Activated T-cell treated with anti-CD3 and anti-CD28 coated beads, Interleukin-2, amount 50 U/mL, for 24 hours (primary cell): Measurements from ENCODE around the gene BLOC1S1.

Experiments used
- DNase-seq: peaks from one replicate; pipeline ENCODE4 v3.0.0-alpha.2; 2020
- H3K27ac Mint-ChIP-seq: 2 replicates; pipeline ENCODE4 v1.8.0; 2020; ENCODE audit warnings: mild to moderate bottlenecking, mixed read lengths
- H3K27me3 Mint-ChIP-seq: 2 replicates; pipeline ENCODE4 v1.8.0; 2020; ENCODE audit warnings: mixed read lengths
- H3K36me3 Mint-ChIP-seq: 2 replicates; pipeline ENCODE4 v1.8.0; 2020; ENCODE audit warnings: low read depth, mixed read lengths
- H3K4me1 Mint-ChIP-seq: 2 replicates; pipeline ENCODE4 v1.8.0; 2020; ENCODE audit warnings: low read depth, mixed read lengths
- H3K4me3 Mint-ChIP-seq: 2 replicates; pipeline ENCODE4 v1.8.0; 2020; ENCODE audit warnings: mild to moderate bottlenecking, moderate library complexity, mixed read lengths
- H3K9me3 Mint-ChIP-seq: 2 replicates; pipeline ENCODE4 v1.8.0; 2020; ENCODE audit warnings: mixed read lengths

Gene BLOC1S1

GRCh38 chr12:55715833-55716581 lies at the start of gene BLOC1S1:
TSS of gene BLOC1S1 (plus strand) at chr12:55716046. CDS start at chr12:55716052, 6 bp downstream.
- Mint-ChIP-seq H3K9me3 (no peaks in the 10 kb centered on the region), H3K4me3 (peak within 1 kb of the TSS; percentile 91), H3K36me3 (peaks cover 40% of the 10 kb centered on the region), H3K27ac (peak within 1 kb of the TSS; percentile 97), H3K4me1 (peaks cover 44% of the 10 kb centered on the region), H3K27me3 (no peaks in the 10 kb centered on the region)
- peak; percentile 95 for DNase-seq

GRCh38 chr12:55666508-55666907 lies 49.3 kb upstream of the BLOC1S1 start:
- no peak overlapping the region for H3K4me3 Mint-ChIP-seq
- no peak for DNase-seq
- no peaks in the 10 kb centered on the region for H3K36me3 Mint-ChIP-seq
- peaks cover 3% of the 10 kb centered on the region for H3K27me3 Mint-ChIP-seq
- H3K4me1 Mint-ChIP-seq = no peaks in the 10 kb centered on the region
- H3K27ac Mint-ChIP-seq = no peak overlapping the region
- no peaks in the 10 kb centered on the region for H3K9me3 Mint-ChIP-seq

- Mint-ChIP-seq H3K36me3 (no peaks in the 10 kb centered on the region), H3K4me1 (no peaks in the 10 kb centered on the region), H3K4me3 (no peak overlapping the region), H3K27ac (no peak overlapping the region), H3K9me3 (no peaks in the 10 kb centered on the region), H3K27me3 (peaks cover 3% of the 10 kb centered on the region)
- no peak for DNase-seq
These were observed 45.6 kb upstream of the BLOC1S1 start for GRCh38 chr12:55670276-55670675.

- no peak for DNase-seq
- Mint-ChIP-seq H3K27ac (no peak overlapping the region), H3K4me3 (no peak overlapping the region), H3K9me3 (no peaks in the 10 kb centered on the region), H3K27me3 (peaks cover 3% of the 10 kb centered on the region), H3K4me1 (no peaks in the 10 kb centered on the region), H3K36me3 (no peaks in the 10 kb centered on the region)
These were observed 44.1 kb upstream of the BLOC1S1 start for GRCh38 chr12:55671746-55672145.

- Mint-ChIP-seq H3K27ac (no peak overlapping the region), H3K9me3 (no peaks in the 10 kb centered on the region), H3K27me3 (peaks cover under 1% of the 10 kb centered on the region), H3K4me3 (no peak overlapping the region), H3K4me1 (no peaks in the 10 kb centered on the region), H3K36me3 (no peaks in the 10 kb centered on the region)
- DNase-seq = no peak
These were observed 42.2 kb upstream of the BLOC1S1 start for GRCh38 chr12:55673638-55674037.

- Mint-ChIP-seq H3K36me3 (no peaks in the 10 kb centered on the region), H3K4me3 (no peak overlapping the region), H3K9me3 (no peaks in the 10 kb centered on the region)
These were observed 40.2 kb upstream of the BLOC1S1 start for GRCh38 chr12:55675666-55676065.

GRCh38 chr12:55676707-55677106 lies 39.1 kb upstream of the BLOC1S1 start:
- Mint-ChIP-seq H3K27ac (no peak overlapping the region), H3K27me3 (peaks cover 25% of the 10 kb centered on the region), H3K4me3 (no peak overlapping the region), H3K4me1 (peaks cover 10% of the 10 kb centered on the region), H3K9me3 (no peaks in the 10 kb centered on the region), H3K36me3 (no peaks in the 10 kb centered on the region)
- DNase-seq = no peak

More at GRCh38 chr12:55675666-55676065, 40.2 kb upstream of the BLOC1S1 start:
- Mint-ChIP-seq H3K4me1 (no peaks in the 10 kb centered on the region), H3K27ac (no peak overlapping the region), H3K27me3 (peaks cover 14% of the 10 kb centered on the region)
- no peak for DNase-seq

GRCh38 chr12:55679691-55680090 lies 36.2 kb upstream of the BLOC1S1 start:
- Mint-ChIP-seq H3K27me3 (peaks cover 38% of the 10 kb centered on the region), H3K36me3 (no peaks in the 10 kb centered on the region), H3K27ac (no peak overlapping the region), H3K4me1 (peaks cover 11% of the 10 kb centered on the region), H3K9me3 (no peaks in the 10 kb centered on the region), H3K4me3 (no peak overlapping the region)
- no peak for DNase-seq

- H3K4me3 Mint-ChIP-seq = no peak overlapping the region
- no peaks in the 10 kb centered on the region for H3K36me3 Mint-ChIP-seq
- peaks cover 38% of the 10 kb centered on the region for H3K27me3 Mint-ChIP-seq
- H3K27ac Mint-ChIP-seq = no peak overlapping the region
- peaks cover 11% of the 10 kb centered on the region for H3K4me1 Mint-ChIP-seq
- DNase-seq = no peak
- no peaks in the 10 kb centered on the region for H3K9me3 Mint-ChIP-seq
These were observed 34.4 kb upstream of the BLOC1S1 start for GRCh38 chr12:55681142-55682077.

GRCh38 chr12:55682087-55682796 lies 33.6 kb upstream of the BLOC1S1 start:
- H3K9me3 Mint-ChIP-seq = no peaks in the 10 kb centered on the region
- no peaks in the 10 kb centered on the region for H3K36me3 Mint-ChIP-seq
- H3K4me1 Mint-ChIP-seq = peaks cover 15% of the 10 kb centered on the region
- no peak for DNase-seq
- H3K27ac Mint-ChIP-seq = no peak overlapping the region
- peaks cover 38% of the 10 kb centered on the region for H3K27me3 Mint-ChIP-seq
- no peak overlapping the region for H3K4me3 Mint-ChIP-seq

GRCh38 chr12:55683676-55684075 lies 32.2 kb upstream of the BLOC1S1 start:
- peaks cover 20% of the 10 kb centered on the region for H3K4me1 Mint-ChIP-seq
- no peaks in the 10 kb centered on the region for H3K9me3 Mint-ChIP-seq
- no peak overlapping the region for H3K27ac Mint-ChIP-seq
- no peak overlapping the region for H3K4me3 Mint-ChIP-seq
- H3K27me3 Mint-ChIP-seq = peaks cover 37% of the 10 kb centered on the region
- no peak for DNase-seq
- no peaks in the 10 kb centered on the region for H3K36me3 Mint-ChIP-seq

- DNase-seq = no peak
- no peak overlapping the region for H3K4me3 Mint-ChIP-seq
- peaks cover 20% of the 10 kb centered on the region for H3K4me1 Mint-ChIP-seq
- H3K36me3 Mint-ChIP-seq = no peaks in the 10 kb centered on the region
- peaks cover 26% of the 10 kb centered on the region for H3K27me3 Mint-ChIP-seq
- H3K9me3 Mint-ChIP-seq = no peaks in the 10 kb centered on the region
- H3K27ac Mint-ChIP-seq = no peak overlapping the region
These were observed 31.0 kb upstream of the BLOC1S1 start for GRCh38 chr12:55684761-55685370.

GRCh38 chr12:55685671-55686070 lies 30.2 kb upstream of the BLOC1S1 start:
- H3K27ac Mint-ChIP-seq = no peak overlapping the region
- no peak for DNase-seq
- peaks cover 23% of the 10 kb centered on the region for H3K27me3 Mint-ChIP-seq
- no peak overlapping the region for H3K4me3 Mint-ChIP-seq
- no peaks in the 10 kb centered on the region for H3K9me3 Mint-ChIP-seq
- H3K4me1 Mint-ChIP-seq = peaks cover 20% of the 10 kb centered on the region
- H3K36me3 Mint-ChIP-seq = no peaks in the 10 kb centered on the region

GRCh38 chr12:55686366-55687010 lies 29.4 kb upstream of the BLOC1S1 start:
- DNase-seq = no peak
- H3K27me3 Mint-ChIP-seq = peaks cover 15% of the 10 kb centered on the region
- H3K4me3 Mint-ChIP-seq = no peak overlapping the region
- H3K9me3 Mint-ChIP-seq = no peaks in the 10 kb centered on the region
- H3K27ac Mint-ChIP-seq = no peak overlapping the region
- no peaks in the 10 kb centered on the region for H3K36me3 Mint-ChIP-seq
- peaks cover 13% of the 10 kb centered on the region for H3K4me1 Mint-ChIP-seq
